Pericardium fibroblast (primary cell): ENCODE measurements around the gene NRCAM. TPM values are rescaled to one million over a fixed set of nuclear protein-coding genes. Genes with fewer than 3 reads are reported as not detected.

ENCODE experiments used
- total RNA-seq: library from RNA; depleted of rRNA; stranded (reverse); fragments of >200 nt; gene quantifications from 2 replicates; pipeline ENCODE4 v1.2.3, GENCODE V29; 2015

The NRCAM gene
- 12.3 and 31.8 TPM in 2 replicates for total RNA-seq

GRCh38 chr7:108455998-108456677, at the start of gene NRCAM:
TSS of gene NRCAM (minus strand) at chr7:108456436. CDS start at chr7:108240064, 216,372 bp downstream.

GRCh38 chr7:108130261-108130660, 326.0 kb downstream of the NRCAM start, which contains the start of gene LAMB4:
TSS of gene LAMB4 (minus strand) at chr7:108130361. CDS start at chr7:108123164, 7,197 bp downstream.

Other genes with a start within 250 kb of the NRCAM start
- 19.3 and 25.0 TPM in 2 replicates for gene PNPLA8, start 69.7 kb upstream of the NRCAM start, total RNA-seq
- 8.5 and 14.5 TPM in 2 replicates for gene THAP5, start 113.3 kb upstream of the NRCAM start, total RNA-seq
- gene DNAJB9, start 113.4 kb upstream of the NRCAM start, total RNA-seq: 11.7 and 35.5 TPM in 2 replicates